Lung (tissue), 12 donors: ENCODE data around the gene CHD9. TPM values are rescaled to one million over a fixed set of nuclear protein-coding genes. Genes with fewer than 3 reads are reported as not detected.
"Not testable (repeated sequence)": the region's sequence is repeated elsewhere in the genome, so short reads cannot be mapped to it uniquely, and the experiment has no call there.

Experiments
- ATAC-seq: fragments of 200-7000 bp; cut with Tn5 transposase; one replicate; pipeline ENCODE4 v1.9.1; 2020; ENCODE audit warnings: moderate number of reproducible peaks; ENCODE audit not compliant: insufficient read depth, low FRiP score
- DNase-seq, 3 donors: peaks; one replicate each; pipeline ENCODE4 v3.0.0-alpha.2; 2013 to 2017
- H3K27ac ChIP-seq, 2 donors: one replicate each; pipeline ENCODE4 v1.5.1; 2013; ENCODE audit warnings: mild to moderate bottlenecking in 2 of 2, moderate library complexity in 2 of 2, control low read depth in 1 of 2, inconsistent platforms in 1 of 2, low read depth in 1 of 2, low read length in 1 of 2
- H3K27me3 ChIP-seq, 3 donors: one replicate each; pipeline ENCODE4 v1.5.1; 2013; ENCODE audit warnings: low read length in 2 of 3; ENCODE audit not compliant: control insufficient read depth in 3 of 3, insufficient read depth in 3 of 3
- H3K36me3 ChIP-seq, 4 donors: one replicate each; pipeline ENCODE4 v1.5.1; 2013; ENCODE audit warnings: low read length in 4 of 4, mild to moderate bottlenecking in 1 of 4, moderate library complexity in 1 of 4; ENCODE audit not compliant: control insufficient read depth in 4 of 4, insufficient read depth in 4 of 4
- H3K4me1 ChIP-seq, 5 donors: one replicate each; pipeline ENCODE4 v1.5.1; 2013; ENCODE audit warnings: low read length in 5 of 5, mild to moderate bottlenecking in 2 of 5, moderate library complexity in 1 of 5; ENCODE audit not compliant: control insufficient read depth in 5 of 5, insufficient read depth in 5 of 5
- H3K4me3 ChIP-seq: one replicate; pipeline ENCODE4 v1.5.1; 2013; ENCODE audit warnings: mild to moderate bottlenecking, control low read depth, moderate library complexity
- H3K9ac ChIP-seq, 2 donors: one replicate each; pipeline ENCODE4 v1.5.1; 2013; ENCODE audit warnings: low read length in 2 of 2, control low read depth in 1 of 2; ENCODE audit not compliant: insufficient read depth in 1 of 2
- H3K9me3 ChIP-seq, 4 donors: one replicate each; pipeline ENCODE4 v1.5.1; 2013; ENCODE audit warnings: low read length in 3 of 4, mild to moderate bottlenecking in 1 of 4, moderate library complexity in 1 of 4; ENCODE audit not compliant: control insufficient read depth in 4 of 4, insufficient read depth in 3 of 4
- CTCF ChIP-seq: IDR thresholded peaks from 2 replicates; pipeline ENCODE4 v1.5.1; 2012; ENCODE audit warnings: mild to moderate bottlenecking; ENCODE audit errors: control extremely low read depth, extremely low read depth
- WGBS, 2 donors: extraction: QIAGEN DNeasy Blood & Tissue Kit; methylation state at CpG; one replicate each; pipeline ENCODE4 v1.1.7; 2013; 5-methylcytosine and 5-hydroxymethylcytosine counted together
- polyA plus RNA-seq, 2 donors: library from polyadenylated mRNA; stranded (reverse); fragments of 200-250 nt; gene quantifications; one replicate each; pipeline ENCODE4 v1.2.1, GENCODE V29; 2013
- total RNA-seq, 2 donors: library from RNA; depleted of rRNA in 1 of 2; stranded (reverse); fragments of >200 nt in 1 of 2; gene quantifications; one replicate each; pipeline ENCODE4 v1.2.1, GENCODE V29; 2014 to 2021
- donor health status: control.
- donor health status: control.
- donor health status: Bipolar disorder and iron deficiency.
- donor health status: healthy.
- donor health status: DM: yes; HTN: yes; CAD: no.

Gene CHD9
- total and polyA plus RNA-seq, 4 donors, result 12.7 to 138 (median 39.4) TPM

DNA sequence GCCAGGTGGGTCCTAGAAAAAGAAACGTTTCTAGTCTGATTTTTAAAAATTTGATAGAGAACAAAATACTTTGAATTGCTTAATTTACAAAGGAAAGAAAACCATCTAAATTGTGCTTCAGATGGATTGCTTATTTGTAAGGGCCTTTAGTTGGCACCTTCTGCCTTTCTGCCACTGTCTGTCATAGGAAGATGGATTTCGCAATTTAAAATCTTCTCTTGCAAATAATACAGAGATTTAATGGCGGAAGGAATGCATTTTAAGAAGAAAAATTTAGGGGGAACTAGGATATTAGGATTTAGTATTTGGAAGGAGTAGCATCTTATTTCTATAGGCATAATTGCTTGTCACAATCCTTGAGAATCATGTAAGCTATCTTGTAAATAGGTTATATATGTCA is 204.0 kb downstream of the CHD9 start:
- TF ChIP-seq CTCF, result no peak
- Histone ChIP-seq H3K4me1 (no peaks in the 10 kb centered on the region), H3K36me3 (peaks cover 5 to 49% (median 30%) of the 10 kb centered on the region in 4 donors), H3K4me3 (no peak overlapping the region), H3K9me3 (peaks cover 2 to 7% (median 4%) of the 10 kb centered on the region in 4 donors), H3K27ac (no peak overlapping the region), H3K9ac (no peak overlapping the region), H3K27me3 (no peaks in the 10 kb centered on the region)
- WGBS, 2 donors, result 86 to 92% methylated on average over 3 of the region's 3 CpGs
- ATAC-seq (no peak), DNase-seq (no peak)

DNA sequence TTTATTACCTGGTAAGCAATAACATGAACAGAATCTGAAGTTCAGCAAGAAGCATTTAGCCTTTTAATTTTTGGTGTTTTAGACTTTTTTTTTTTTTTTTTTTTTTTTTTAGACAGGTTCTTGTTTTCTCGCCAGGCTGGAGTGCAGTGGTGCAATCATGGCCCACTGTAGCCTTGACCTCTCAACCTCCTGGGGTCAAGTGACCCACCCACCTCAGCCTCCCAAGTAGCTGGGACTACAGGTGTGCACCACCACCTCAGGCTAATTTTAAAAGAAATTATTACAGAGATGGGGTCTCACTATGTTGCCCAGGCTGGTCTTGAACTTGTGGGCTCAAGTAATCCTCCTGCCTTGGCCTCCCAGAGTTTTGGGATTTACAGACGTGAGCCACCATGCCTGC is 206.5 kb downstream of the CHD9 start:
- peaks cover 5 to 42% (median 30%) of the 10 kb centered on the region in 4 donors for H3K36me3 ChIP-seq
- no peak overlapping the region for H3K27ac ChIP-seq
- no peak for TF ChIP-seq CTCF
- no peak overlapping the region for H3K9ac ChIP-seq
- no peak for DNase-seq
- WGBS, 2 donors, result 90 to 100% methylated on average over 2 of the region's 2 CpGs
- no peaks in the 10 kb centered on the region for H3K27me3 ChIP-seq
- no peak for ATAC-seq
- peaks cover 2 to 7% (median 4%) of the 10 kb centered on the region in 4 donors for H3K9me3 ChIP-seq
- H3K4me3 ChIP-seq, result no peak overlapping the region
- no peaks in the 10 kb centered on the region for H3K4me1 ChIP-seq

- TF ChIP-seq CTCF, result no peak
- Histone ChIP-seq H3K4me1 (no peaks in the 10 kb centered on the region), H3K4me3 (no peak overlapping the region), H3K9me3 (peaks cover 2 to 7% (median 4%) of the 10 kb centered on the region in 4 donors), H3K27ac (no peak overlapping the region), H3K27me3 (no peaks in the 10 kb centered on the region), H3K9ac (no peak overlapping the region), H3K36me3 (peaks cover 5 to 41% (median 29%) of the 10 kb centered on the region in 4 donors)
- DNase-seq (no peak), ATAC-seq (no peak)
- WGBS, 2 donors, result 100% methylated on average over 2 of the region's 2 CpGs
Observed at GRCh38 chr16:53262645-53263044, 207.9 kb downstream of the CHD9 start.

- TF ChIP-seq CTCF, result no peak
- no peak for DNase-seq
Observed at GRCh38 chr16:53266156-53266555, 211.4 kb downstream of the CHD9 start.

GRCh38 chr16:53278498-53278897 is 223.7 kb downstream of the CHD9 start:
- H3K27me3 ChIP-seq, DNase-seq, H3K4me1 ChIP-seq, H3K9ac ChIP-seq, ATAC-seq, H3K4me3 ChIP-seq, H3K9me3 ChIP-seq, H3K27ac ChIP-seq: not testable (repeated sequence)
- peaks cover 6 to 67% (median 57%) of the 10 kb centered on the region in 4 donors for H3K36me3 ChIP-seq
- WGBS, 2 donors, result 100% methylated on average over 1 of the region's 2 CpGs

More at GRCh38 chr16:53266156-53266555, 211.4 kb downstream of the CHD9 start:
- no peak overlapping the region for H3K4me3 ChIP-seq
- no peak overlapping the region for H3K27ac ChIP-seq
- H3K4me1 ChIP-seq, result no peaks in the 10 kb centered on the region
- no peaks in the 10 kb centered on the region for H3K27me3 ChIP-seq
- H3K9me3 ChIP-seq, result no peaks in the 10 kb centered on the region
- ATAC-seq, result no peak
- H3K36me3 ChIP-seq, result peaks cover 11 to 48% (median 26%) of the 10 kb centered on the region in 4 donors
- no peak overlapping the region for H3K9ac ChIP-seq
